ENCODE data around the gene C17orf107. TPM values are rescaled to one million over a fixed set of nuclear protein-coding genes. Genes with fewer than 3 reads are reported as not detected.

The C17orf107 gene
- total RNA-seq, 2 donors from 2014 or later, result 0.74 to 1.8 TPM

GRCh38 chr17:4939546-4939795, 40.1 kb downstream of the C17orf107 start:
- no peak for TF ChIP-seq CTCF (IDR thresholded peaks at IDR 0.05)
- Histone ChIP-seq H3K27ac (peak overlapping the region; percentile 98), H3K4me1 (peaks cover 11% of the 10 kb centered on the region), H3K9me3 (no peaks in the 10 kb centered on the region), H3K27me3 (no peaks in the 10 kb centered on the region), H3K9ac (ENCODE audit: low read depth in 2 of 2, low read length in 2 of 2) (peak overlapping the region; percentile 96 to 99), H3K36me3 (peaks cover 17% of the 10 kb centered on the region), H3K4me3 (peak overlapping the region; percentile 70)
- intact Hi-C loops (cut with DNase I), result loop anchor here (5.0 kb wide), 1 partner anchor 58 kb away; the partner anchor contains the start of genes INCA1 and KIF1C
- DNase-seq, result no peak

- Histone ChIP-seq H3K27ac (peak within 1 kb of the TSS; percentile 98), H3K9me3 (no peaks in the 10 kb centered on the region), H3K4me3 (peak within 1 kb of the TSS; percentile 70), H3K27me3 (no peaks in the 10 kb centered on the region), H3K4me1 (peaks cover 11% of the 10 kb centered on the region), H3K36me3 (peaks cover 17% of the 10 kb centered on the region), H3K9ac (ENCODE audit: low read depth in 2 of 2, low read length in 2 of 2) (peak within 1 kb of the TSS; percentile 96 to 99)
- TF ChIP-seq CTCF (IDR thresholded peaks at IDR 0.05), result no peak
- intact Hi-C loops (cut with DNase I), result loop anchor here (5.0 kb wide), 1 partner anchor 57 kb away; the partner anchor contains the start of genes INCA1 and KIF1C
- peak; percentile 96 for DNase-seq
Observed at GRCh38 chr17:4939796-4940554, 40.6 kb downstream of the C17orf107 start, which contains the start of the genes RNF167 and SLC25A11. RNF167 (plus strand) TSS chr17:4940268; CDS start chr17:4940910, 642 bp downstream. SLC25A11 (minus strand) TSS chr17:4940046; CDS start chr17:4939910, 136 bp downstream.

- Histone ChIP-seq H3K27ac (peak overlapping the region; percentile 98), H3K9ac (ENCODE audit: low read depth in 2 of 2, low read length in 2 of 2) (peak overlapping the region; percentile 96 to 99), H3K27me3 (no peaks in the 10 kb centered on the region), H3K4me1 (peaks cover 16% of the 10 kb centered on the region), H3K36me3 (peaks cover 17% of the 10 kb centered on the region), H3K9me3 (no peaks in the 10 kb centered on the region), H3K4me3 (peak overlapping the region; percentile 70)
- intact Hi-C loops (cut with DNase I), result no loop called here
- peak; percentile 42 for DNase-seq
- TF ChIP-seq CTCF (IDR thresholded peaks at IDR 0.05), result no peak
Observed at GRCh38 chr17:4940555-4941318, 41.4 kb downstream of the C17orf107 start.

GRCh38 chr17:4941319-4941610, 41.9 kb downstream of the C17orf107 start:
- no peak for DNase-seq
- Histone ChIP-seq H3K27me3 (no peaks in the 10 kb centered on the region), H3K9me3 (no peaks in the 10 kb centered on the region), H3K4me1 (peaks cover 21% of the 10 kb centered on the region), H3K27ac (peak overlapping the region; percentile 98), H3K4me3 (peak overlapping the region; percentile 70), H3K9ac (ENCODE audit: low read depth in 2 of 2, low read length in 2 of 2) (peak overlapping the region; percentile 96 to 99), H3K36me3 (peaks cover 19% of the 10 kb centered on the region)
- intact Hi-C loops (cut with DNase I), result no loop called here
- no peak for TF ChIP-seq CTCF (IDR thresholded peaks at IDR 0.05)

- no peak overlapping the region for H3K27ac ChIP-seq
- peak overlapping the region in 1 of 2 donors; percentile 3 for H3K9ac ChIP-seq (ENCODE audit: low read depth in 2 of 2, low read length in 2 of 2)
- H3K9me3 ChIP-seq, result no peaks in the 10 kb centered on the region
- no peak overlapping the region for H3K4me3 ChIP-seq
- no peak for TF ChIP-seq CTCF (IDR thresholded peaks at IDR 0.05)
- intact Hi-C loops (cut with DNase I), result no loop called here
- peaks cover 23% of the 10 kb centered on the region for H3K4me1 ChIP-seq
- no peaks in the 10 kb centered on the region for H3K27me3 ChIP-seq
- DNase-seq, result no peak
- peaks cover 17% of the 10 kb centered on the region for H3K36me3 ChIP-seq
Observed at GRCh38 chr17:4942760-4943508, 43.6 kb downstream of the C17orf107 start.
